Mesenchymal stem cell (in vitro differentiated cells and primary cell): ENCODE data around the gene SMYD1.

Source experiments
- DNase-seq: peaks from one replicate; pipeline ENCODE4 v3.0.0-alpha.2; 2013
- H2AFZ ChIP-seq: one replicate; pipeline ENCODE4 v1.6.1; 2013; ENCODE audit warnings: low read depth, mild to moderate bottlenecking, control low read depth, inconsistent platforms, low read length, moderate library complexity
- H2AK5ac ChIP-seq: 2 replicates; pipeline ENCODE4 v1.6.1; 2013; ENCODE audit warnings: low read length, moderate library complexity, mild to moderate bottlenecking, inconsistent platforms; ENCODE audit not compliant: severe bottlenecking
- H2BK120ac ChIP-seq: one replicate; pipeline ENCODE4 v1.6.1; 2013; ENCODE audit warnings: low read depth, mild to moderate bottlenecking, inconsistent platforms, low read length, moderate library complexity
- H2BK12ac ChIP-seq, 2 experiments: one replicate each; pipeline ENCODE4 v1.6.1; 2013; ENCODE audit warnings: inconsistent platforms in 2 of 2, low read length in 2 of 2, mild to moderate bottlenecking in 2 of 2, moderate library complexity in 2 of 2, control low read depth in 1 of 2
- H2BK15ac ChIP-seq: one replicate; pipeline ENCODE4 v1.6.1; 2013; ENCODE audit warnings: mild to moderate bottlenecking, low read depth, inconsistent platforms; ENCODE audit not compliant: poor library complexity, severe bottlenecking
- H2BK5ac ChIP-seq: 2 replicates; pipeline ENCODE4 v1.6.1; 2013; ENCODE audit warnings: low read depth, mild to moderate bottlenecking, low read length, control low read depth, inconsistent platforms; ENCODE audit not compliant: poor library complexity, severe bottlenecking
- H3K14ac ChIP-seq, 2 experiments: one replicate each; pipeline ENCODE4 v1.6.1; 2013; ENCODE audit warnings: inconsistent platforms in 2 of 2, low read length in 2 of 2, control low read depth in 1 of 2, mild to moderate bottlenecking in 1 of 2, moderate library complexity in 1 of 2
- H3K18ac ChIP-seq, 2 experiments: one replicate each; pipeline ENCODE4 v1.6.1; 2013; ENCODE audit warnings: inconsistent platforms in 2 of 2, low read length in 2 of 2, control low read depth in 1 of 2, low read depth in 1 of 2, mild to moderate bottlenecking in 1 of 2
- H3K23ac ChIP-seq, 2 experiments: one replicate each; pipeline ENCODE4 v1.6.1; 2013; ENCODE audit warnings: inconsistent platforms in 2 of 2, low read length in 2 of 2, mild to moderate bottlenecking in 2 of 2, moderate library complexity in 2 of 2, control low read depth in 1 of 2
- H3K27ac ChIP-seq: 2 replicates; pipeline ENCODE4 v1.5.1; 2013; ENCODE audit warnings: mild to moderate bottlenecking, moderate library complexity, low read length, control low read depth, inconsistent platforms; ENCODE audit not compliant: poor library complexity, severe bottlenecking
- H3K27me3 ChIP-seq, 2 experiments: 2 replicates each; pipeline versions ENCODE4 v1.6.1 to v1.7.0; 2013; ENCODE audit warnings: low read length in 2 of 2, mild to moderate bottlenecking in 2 of 2, moderate library complexity in 2 of 2, control low read depth in 1 of 2, inconsistent platforms in 1 of 2; ENCODE audit not compliant: control insufficient read depth in 1 of 2, insufficient read depth in 1 of 2
- H3K36me3 ChIP-seq, 2 experiments: 2 replicates each; pipeline versions ENCODE4 v1.6.1 to v1.7.0; 2013; ENCODE audit warnings: low read length in 2 of 2, control low read depth in 1 of 2, inconsistent platforms in 1 of 2, low read depth in 1 of 2, mild to moderate bottlenecking in 1 of 2; ENCODE audit not compliant: insufficient read depth in 2 of 2, control insufficient read depth in 1 of 2
- H3K4ac ChIP-seq, 2 experiments: one replicate each; pipeline ENCODE4 v1.6.1; 2013; ENCODE audit warnings: inconsistent platforms in 2 of 2, low read length in 2 of 2, mild to moderate bottlenecking in 2 of 2, moderate library complexity in 2 of 2, control low read depth in 1 of 2, low read depth in 1 of 2
- H3K4me1 ChIP-seq: 2 replicates; pipeline ENCODE4 v1.6.1; 2013; ENCODE audit warnings: low read depth, low read length, control low read depth; ENCODE audit not compliant: control insufficient read depth, insufficient read depth
- H3K4me2 ChIP-seq: 2 replicates; pipeline ENCODE4 v1.6.1; 2013; ENCODE audit warnings: low read length, mild to moderate bottlenecking, inconsistent platforms; ENCODE audit not compliant: poor library complexity, severe bottlenecking
- H3K4me3 ChIP-seq, 2 experiments: 2 replicates each; pipeline versions ENCODE4 v1.5.1 to v1.7.0; 2013; ENCODE audit warnings: low read length in 2 of 2, mild to moderate bottlenecking in 2 of 2, control low read depth in 1 of 2, low read depth in 1 of 2; ENCODE audit not compliant: insufficient read depth in 1 of 2
- H3K79me1 ChIP-seq: replicated peaks from 2 replicates; pipeline ENCODE4 v1.6.1; 2013; ENCODE audit warnings: mild to moderate bottlenecking, control low read depth, low read length, inconsistent platforms; ENCODE audit not compliant: poor library complexity, severe bottlenecking
- H3K9ac ChIP-seq: 2 replicates; pipeline ENCODE4 v1.7.0; 2013; ENCODE audit warnings: mild to moderate bottlenecking, low read length, moderate library complexity
- H3K9me3 ChIP-seq: 2 replicates; pipeline ENCODE4 v1.7.0; 2013; ENCODE audit warnings: mild to moderate bottlenecking, low read length; ENCODE audit not compliant: control insufficient read depth
- H4K8ac ChIP-seq: one replicate; pipeline ENCODE4 v1.6.1; 2013; ENCODE audit warnings: inconsistent platforms, mild to moderate bottlenecking, low read length, moderate library complexity
- H4K91ac ChIP-seq: one replicate; pipeline ENCODE4 v1.6.1; 2013; ENCODE audit warnings: mild to moderate bottlenecking, low read length, inconsistent platforms
- WGBS: methylation state at CpG from one replicate; pipeline ENCODE4 v1.1.7; 2013; ENCODE audit warnings: mixed read lengths; 5-methylcytosine and 5-hydroxymethylcytosine counted together

SMYD1 gene

DNA sequence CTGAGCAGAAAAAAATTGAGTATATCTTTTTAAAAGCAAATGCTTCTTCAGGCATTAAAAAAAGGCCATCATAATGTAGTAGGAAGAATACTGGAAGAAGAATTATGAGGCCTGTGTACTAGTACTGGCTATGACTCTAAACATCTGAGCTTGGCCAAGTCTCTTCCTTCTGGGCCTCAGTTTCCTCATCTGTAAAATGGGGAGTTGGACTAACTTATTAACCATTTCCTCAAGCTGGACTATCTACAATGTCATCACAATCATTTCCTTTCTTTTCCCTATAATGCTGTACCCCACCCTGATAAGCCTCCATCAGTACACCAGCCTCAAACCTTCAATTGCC lies 30.9 kb downstream of the SMYD1 start:
- Histone ChIP-seq H2BK120ac (no peak overlapping the region), H3K4me1 (no peaks in the 10 kb centered on the region), H2BK15ac (no peak overlapping the region), H2AK5ac (no peak overlapping the region), H4K91ac (no peak overlapping the region), H3K18ac (no peak overlapping the region), H2BK5ac (no peak overlapping the region), H3K27ac (no peak overlapping the region), H3K36me3 (no peaks in the 10 kb centered on the region), H2AFZ (no peak overlapping the region), H4K8ac (no peak overlapping the region), H3K27me3 (peaks cover 23 to 32% of the 10 kb centered on the region in 2 experiments), H3K14ac (no peak overlapping the region), H3K79me1 (no peaks in the 10 kb centered on the region), H3K9me3 (no peaks in the 10 kb centered on the region), H2BK12ac (no peak overlapping the region), H3K4me2 (no peak overlapping the region), H3K23ac (no peak overlapping the region), H3K4me3 (no peak overlapping the region), H3K4ac (no peak overlapping the region), H3K9ac (no peak overlapping the region)
- no peak for DNase-seq

DNA sequence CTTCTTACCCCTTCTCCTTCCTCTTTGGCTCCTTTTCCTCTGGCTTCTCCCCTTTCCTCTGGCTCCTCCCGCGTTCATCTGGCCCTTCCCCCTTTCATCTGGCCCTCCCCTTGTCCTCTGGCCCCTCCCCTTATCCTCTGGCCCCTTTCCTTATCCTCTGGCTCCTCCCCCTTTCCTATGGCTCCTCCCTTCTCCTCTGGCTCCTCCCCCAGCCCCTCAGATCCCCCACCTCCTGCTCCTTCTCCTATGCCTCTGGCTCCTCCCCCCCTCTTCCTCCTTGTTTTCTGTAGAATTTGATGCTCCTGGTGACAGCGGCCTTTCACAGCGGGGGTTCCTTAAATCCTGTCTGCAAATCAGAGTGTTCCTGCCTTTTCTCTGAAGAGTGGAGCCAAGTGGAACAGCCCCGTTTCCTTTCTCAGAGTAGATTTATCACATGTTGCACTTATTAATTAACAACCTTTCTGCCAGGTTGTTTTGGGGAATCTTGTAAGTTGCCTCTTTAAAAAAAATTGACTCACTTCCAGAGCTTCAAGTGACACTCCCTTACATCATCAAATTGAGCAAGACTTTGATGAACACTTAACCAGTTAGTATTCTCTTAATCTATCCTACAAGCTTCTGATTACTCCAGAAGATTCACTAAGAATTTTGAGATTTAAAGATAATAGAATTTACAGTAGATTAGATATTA lies 32.3 kb downstream of the SMYD1 start:
- Histone ChIP-seq H3K4me1 (no peaks in the 10 kb centered on the region), H2BK15ac (no peak overlapping the region), H3K27ac (no peak overlapping the region), H4K91ac (no peak overlapping the region), H3K14ac (no peak overlapping the region), H3K27me3 (peaks cover 22 to 28% of the 10 kb centered on the region in 2 experiments), H3K18ac (no peak overlapping the region), H3K23ac (no peak overlapping the region), H3K4ac (no peak overlapping the region), H2AK5ac (no peak overlapping the region), H3K4me2 (no peak overlapping the region), H4K8ac (no peak overlapping the region), H2BK5ac (no peak overlapping the region), H3K79me1 (no peaks in the 10 kb centered on the region), H2BK12ac (no peak overlapping the region), H2AFZ (no peak overlapping the region), H3K9ac (no peak overlapping the region), H3K4me3 (no peak overlapping the region), H3K9me3 (no peaks in the 10 kb centered on the region), H3K36me3 (no peaks in the 10 kb centered on the region), H2BK120ac (no peak overlapping the region)
- DNase-seq: peak; percentile 22
- 11% methylated on average over 4 of the region's 5 CpGs for WGBS

DNA sequence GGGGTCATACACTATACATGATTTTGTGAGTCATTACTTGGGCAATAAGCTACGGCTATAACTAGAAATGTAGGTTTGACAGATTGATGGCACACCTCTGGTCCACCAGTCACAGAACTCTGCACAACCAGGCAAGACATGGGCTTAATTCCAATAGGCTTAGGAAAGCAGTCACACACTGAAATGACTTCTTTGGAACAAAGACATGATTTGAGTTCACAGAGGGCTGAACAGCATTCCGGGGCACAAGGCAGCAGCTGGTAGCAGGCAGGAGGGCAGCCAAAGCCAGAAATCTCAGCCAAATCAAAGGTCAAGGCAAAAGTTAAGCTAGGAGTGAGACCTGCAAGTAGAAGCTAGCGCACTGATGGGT lies 32.8 kb downstream of the SMYD1 start:
- Histone ChIP-seq H2BK12ac (no peak overlapping the region), H2BK120ac (no peak overlapping the region), H2AFZ (no peak overlapping the region), H3K4me2 (no peak overlapping the region), H3K36me3 (no peaks in the 10 kb centered on the region), H4K8ac (no peak overlapping the region), H3K4me3 (no peak overlapping the region), H3K79me1 (no peaks in the 10 kb centered on the region), H3K4me1 (no peaks in the 10 kb centered on the region), H3K14ac (no peak overlapping the region), H3K18ac (no peak overlapping the region), H3K9ac (no peak overlapping the region), H3K4ac (no peak overlapping the region), H4K91ac (no peak overlapping the region), H3K9me3 (no peaks in the 10 kb centered on the region), H3K23ac (no peak overlapping the region), H2AK5ac (no peak overlapping the region), H3K27ac (no peak overlapping the region), H2BK15ac (no peak overlapping the region), H2BK5ac (no peak overlapping the region), H3K27me3 (peaks cover 18 to 23% of the 10 kb centered on the region in 2 experiments)
- WGBS: 82% methylated on average over 3 of the region's 3 CpGs
- no peak for DNase-seq

DNA sequence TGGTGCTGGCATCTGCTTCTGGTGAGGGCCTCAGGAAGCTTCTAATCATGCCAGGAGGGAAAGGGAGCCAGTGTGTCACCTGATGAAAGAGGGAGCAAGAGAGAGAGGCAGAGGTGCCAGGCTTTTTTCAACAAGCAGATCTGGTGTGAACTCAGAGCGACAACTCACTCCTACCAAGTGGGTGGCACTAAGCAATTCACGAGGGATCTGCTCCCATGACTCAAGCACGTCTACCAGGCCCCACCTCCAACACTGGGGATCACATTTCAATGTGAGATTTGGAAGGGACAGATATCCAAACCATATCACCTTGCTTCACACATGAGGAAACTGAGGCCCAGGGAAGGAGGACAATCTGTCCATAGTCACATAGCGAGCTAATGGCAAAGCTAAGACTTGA lies 41.2 kb downstream of the SMYD1 start:
- Histone ChIP-seq H3K14ac (no peak overlapping the region), H3K79me1 (no peaks in the 10 kb centered on the region), H4K8ac (no peak overlapping the region), H3K27me3 (peaks cover 3 to 33% of the 10 kb centered on the region in 2 experiments), H2AK5ac (no peak overlapping the region), H3K27ac (no peak overlapping the region), H3K9me3 (no peaks in the 10 kb centered on the region), H2BK120ac (no peak overlapping the region), H3K4me1 (no peaks in the 10 kb centered on the region), H2AFZ (no peak overlapping the region), H3K18ac (no peak overlapping the region), H2BK5ac (no peak overlapping the region), H3K23ac (no peak overlapping the region), H3K36me3 (no peaks in the 10 kb centered on the region), H2BK12ac (no peak overlapping the region), H4K91ac (no peak overlapping the region), H3K4ac (no peak overlapping the region), H3K4me2 (no peak overlapping the region), H3K9ac (no peak overlapping the region), H3K4me3 (no peak overlapping the region), H2BK15ac (no peak overlapping the region)
- WGBS: 75% methylated on average over 4 of the region's 4 CpGs
- DNase-seq: no peak
